BJ (cell line): ENCODE results near the gene BRD7. TPM values are rescaled to one million over a fixed set of nuclear protein-coding genes. Genes with fewer than 3 reads are reported as not detected.

ENCODE experiments used
- CTCF ChIA-PET: fragments of 350-600 bp; formaldehyde crosslinking; extraction: SDS; loops from one replicate; lab custom pipeline; 2021; ENCODE audit warnings: antibody characterized with exemption, inconsistent platforms; lab: Yijun Ruan, JAX
- POLR2A ChIA-PET: fragments of 300-600 bp; sonication (Branson Sonifier 250); formaldehyde crosslinking; extraction: SDS; loops from one replicate; lab custom pipeline; 2021; ENCODE audit warnings: antibody characterized with exemption; lab: Charles Lee
- DNase-seq: peaks from one replicate; pipeline ENCODE4 v3.0.0-alpha.2; 2011; ENCODE audit warnings: low read depth
- H3K27me3 ChIP-seq: 2 replicates; pipeline ENCODE4 v1.6.0; 2011; ENCODE audit warnings: low read length; ENCODE audit not compliant: control insufficient read depth, insufficient read depth
- H3K36me3 ChIP-seq: 2 replicates; pipeline ENCODE4 v1.5.1; 2011; ENCODE audit warnings: low read length; ENCODE audit not compliant: control insufficient read depth, insufficient read depth
- H3K4me3 ChIP-seq: 2 replicates; pipeline ENCODE4 v1.5.1; 2011; ENCODE audit warnings: low read depth, mild to moderate bottlenecking, control low read depth, low read length
- CTCF ChIP-seq: IDR thresholded peaks from 2 replicates; pipeline ENCODE4 v1.5.1; 2011; ENCODE audit warnings: low read depth, mild to moderate bottlenecking, control low read depth, inconsistent platforms, low read length, moderate library complexity; ENCODE audit not compliant: insufficient read depth
- polyA plus RNA-seq: library from polyadenylated mRNA; depleted of rRNA; stranded (reverse); fragments of >200 nt; gene quantifications from 2 replicates; pipeline ENCODE4 v1.2.3, GENCODE V29; 2011

Gene BRD7
- polyA plus RNA-seq, 1 experiment, result 30.3 TPM

GRCh38 chr16:50329446-50330189, 39.2 kb downstream of the BRD7 start:
- DNase-seq, result no peak
- no peak for TF ChIP-seq CTCF
- H3K4me3 ChIP-seq, result no peak overlapping the region
- no peaks in the 10 kb centered on the region for H3K27me3 ChIP-seq
- peaks cover 4% of the 10 kb centered on the region; the same call in 1 of the 2 replicates for H3K36me3 ChIP-seq
- ChIA-PET POLR2A (no interaction called here), CTCF (interaction anchor here (0.8 to 1.3 kb wide), 5 partner anchors 7 to 83 kb away, joined by 3 to 4 read pairs (median 3); no protein-coding TSS in a partner anchor)

- CTCF ChIA-PET, result interaction anchor here (0.9 to 2.2 kb wide), 18 partner anchors 11 to 479 kb away, joined by 3 to 12 read pairs (median 4); partner anchors contain the start of gene CNEP1R1
- POLR2A ChIA-PET, result interaction anchor here (0.6 to 0.7 kb wide), 2 partner anchors 73 to 155 kb away, joined by 3 to 5 read pairs; no protein-coding TSS in a partner anchor
Observed at GRCh38 chr16:50326835-50327465, 41.8 kb downstream of the BRD7 start.

GRCh38 chr16:50326264-50326663, 42.5 kb downstream of the BRD7 start:
- POLR2A ChIA-PET, result interaction anchor here (0.7 kb wide), 1 partner anchor 72 kb away, joined by 3 read pairs; no protein-coding TSS in a partner anchor
- CTCF ChIA-PET, result interaction anchor here (0.9 to 2.2 kb wide), 11 partner anchors 10 to 338 kb away, joined by 3 to 12 read pairs (median 5); partner anchors contain the start of gene CNEP1R1
- peaks cover 3% of the 10 kb centered on the region; the same call in 1 of the 2 replicates for H3K36me3 ChIP-seq

More at GRCh38 chr16:50326835-50327465, 41.8 kb downstream of the BRD7 start:
- Histone ChIP-seq H3K27me3 (no peaks in the 10 kb centered on the region), H3K36me3 (peaks cover 4% of the 10 kb centered on the region; the same call in 1 of the 2 replicates), H3K4me3 (no peak overlapping the region)
- no peak for DNase-seq
- peak; percentile 58 for TF ChIP-seq CTCF

GRCh38 chr16:50324345-50324744, 44.4 kb downstream of the BRD7 start:
- POLR2A ChIA-PET, result no interaction called here
- H3K27me3 ChIP-seq, result no peaks in the 10 kb centered on the region
- CTCF ChIA-PET, result interaction anchor here (0.7 to 0.9 kb wide), 2 partner anchors 78 to 341 kb away, joined by 3 read pairs; no protein-coding TSS in a partner anchor
- DNase-seq, result no peak
- no peak for TF ChIP-seq CTCF
- no peak overlapping the region for H3K4me3 ChIP-seq
- peaks cover 6% of the 10 kb centered on the region for H3K36me3 ChIP-seq

More at GRCh38 chr16:50326264-50326663, 42.5 kb downstream of the BRD7 start:
- TF ChIP-seq CTCF, result no peak
- H3K4me3 ChIP-seq, result no peak overlapping the region
- DNase-seq, result no peak
- no peaks in the 10 kb centered on the region for H3K27me3 ChIP-seq
